NOMO-1 (cell line): ENCODE measurements around the gene CAMK1D.

ENCODE experiments used
- DNase-seq, 2 experiments: peaks; one replicate each; lab custom pipeline; 2025; ENCODE audit not compliant: unreplicated experiment in 2 of 2; lab: John Stamatoyannopoulos, UW

CAMK1D gene

GRCh38 chr10:12615296-12616220 lies 266.2 kb downstream of the CAMK1D start:
- DNase-seq = no peak

GRCh38 chr10:12617191-12618175 lies 268.1 kb downstream of the CAMK1D start:
- no peak for DNase-seq

- DNase-seq = no peak
Measured at GRCh38 chr10:12622016-12622415, 272.7 kb downstream of the CAMK1D start.

DNA sequence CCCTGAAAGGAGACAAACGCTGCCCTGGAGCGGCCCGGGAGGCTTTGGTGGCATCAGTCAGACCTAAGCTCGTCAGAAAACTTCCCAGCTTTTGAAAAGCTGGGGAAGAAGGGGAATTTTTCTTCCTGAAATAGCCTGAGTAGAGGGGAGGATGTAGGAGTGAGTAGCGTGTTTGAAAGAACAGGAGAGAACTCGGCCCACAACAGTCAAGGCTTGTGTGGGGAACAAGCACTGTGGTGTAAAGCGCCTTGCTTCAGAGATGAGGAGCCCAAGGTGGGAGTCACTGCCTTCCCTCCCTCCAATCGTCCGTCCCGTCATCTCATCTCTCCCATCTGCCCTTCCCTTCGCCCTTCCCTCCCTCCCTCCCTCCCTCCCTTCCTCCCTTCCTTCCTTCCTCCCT lies 273.3 kb downstream of the CAMK1D start:
- DNase-seq = no peak

GRCh38 chr10:12625393-12626023 lies 276.2 kb downstream of the CAMK1D start:
- no peak for DNase-seq

- no peak for DNase-seq
Measured at GRCh38 chr10:12628153-12628552, 278.8 kb downstream of the CAMK1D start.

DNA sequence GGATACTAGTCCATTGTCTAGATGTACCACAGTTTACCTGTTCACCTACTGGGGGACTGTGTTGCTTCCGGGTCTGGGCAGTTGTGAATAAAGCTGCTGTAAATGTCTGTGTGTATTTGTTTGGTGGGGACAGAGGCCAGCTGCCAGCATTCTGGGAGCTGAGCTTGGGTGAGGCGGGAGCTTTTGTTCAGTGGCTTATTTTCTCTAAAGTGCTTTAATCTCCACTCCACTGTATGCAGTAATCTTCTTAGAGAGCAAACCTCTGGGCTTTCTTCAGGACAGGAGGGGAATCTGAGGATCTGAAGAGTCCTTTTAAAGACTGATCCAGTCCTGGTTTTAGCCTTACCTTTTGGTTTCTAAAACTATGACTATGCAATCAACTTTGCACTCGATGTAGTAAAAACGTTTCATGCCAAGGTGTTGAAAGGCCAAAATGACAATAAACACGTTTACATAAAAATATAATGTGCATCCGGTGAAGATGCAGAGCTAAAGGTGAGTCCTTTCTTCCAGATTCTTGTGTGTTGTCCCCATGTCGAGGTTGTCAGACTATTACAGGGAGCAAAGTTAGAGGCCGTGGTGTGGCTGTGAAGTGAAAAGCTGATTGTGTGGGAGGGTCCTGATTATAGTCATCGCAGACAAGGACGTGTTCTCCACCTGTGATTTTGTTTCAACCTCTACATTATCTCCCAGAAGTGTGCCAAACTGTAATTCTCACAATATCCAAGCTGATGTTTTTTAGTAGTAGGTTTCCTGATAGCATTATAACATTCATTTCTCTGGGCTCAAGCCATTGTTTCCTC lies 279.8 kb downstream of the CAMK1D start:
- no peak for DNase-seq

DNA sequence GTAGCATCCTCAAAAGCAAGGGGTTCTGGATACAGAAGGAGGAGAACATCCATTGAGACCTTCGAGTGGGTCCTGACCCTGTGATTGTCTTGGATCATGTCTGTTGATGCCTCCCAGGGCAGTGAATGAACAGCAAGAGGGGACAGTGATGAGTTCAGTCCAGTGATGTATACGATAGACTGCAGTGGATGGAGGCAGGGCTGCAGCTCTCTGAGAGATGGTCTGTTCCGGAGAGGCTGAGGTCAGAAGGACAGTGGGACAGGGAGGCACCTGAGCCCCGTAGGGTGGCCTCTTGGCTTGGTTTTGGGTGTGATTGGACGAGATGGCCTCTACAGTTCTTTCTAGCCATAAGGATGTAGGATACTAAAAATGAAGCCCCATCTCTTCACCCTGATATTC lies 280.4 kb downstream of the CAMK1D start:
- no peak for DNase-seq

- no peak for DNase-seq
Measured at GRCh38 chr10:12631216-12631615, 281.9 kb downstream of the CAMK1D start.

- DNase-seq = no peak
Measured at GRCh38 chr10:12631787-12632562, 282.6 kb downstream of the CAMK1D start.

GRCh38 chr10:12633776-12634620 lies 284.7 kb downstream of the CAMK1D start:
- no peak for DNase-seq

DNA sequence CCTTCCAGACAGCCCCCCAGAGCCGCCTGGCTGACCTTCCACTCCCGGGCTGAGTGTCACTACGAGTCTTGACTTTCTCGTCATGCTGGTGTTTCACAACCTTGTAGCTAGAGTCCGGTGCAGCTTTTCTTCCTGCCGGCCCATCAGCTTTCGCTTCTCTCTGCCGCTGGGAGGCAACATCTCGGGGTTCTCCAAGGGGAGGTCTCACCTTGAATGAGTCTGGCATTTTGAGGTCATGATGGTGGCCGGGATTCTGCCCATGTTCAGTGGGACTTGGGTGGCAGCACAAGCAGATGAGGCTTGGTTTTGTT lies 285.2 kb downstream of the CAMK1D start:
- peak in 1 of 2 experiments; percentile 6 for DNase-seq

- DNase-seq = no peak
Measured at GRCh38 chr10:12635127-12635541, 285.8 kb downstream of the CAMK1D start.

DNA sequence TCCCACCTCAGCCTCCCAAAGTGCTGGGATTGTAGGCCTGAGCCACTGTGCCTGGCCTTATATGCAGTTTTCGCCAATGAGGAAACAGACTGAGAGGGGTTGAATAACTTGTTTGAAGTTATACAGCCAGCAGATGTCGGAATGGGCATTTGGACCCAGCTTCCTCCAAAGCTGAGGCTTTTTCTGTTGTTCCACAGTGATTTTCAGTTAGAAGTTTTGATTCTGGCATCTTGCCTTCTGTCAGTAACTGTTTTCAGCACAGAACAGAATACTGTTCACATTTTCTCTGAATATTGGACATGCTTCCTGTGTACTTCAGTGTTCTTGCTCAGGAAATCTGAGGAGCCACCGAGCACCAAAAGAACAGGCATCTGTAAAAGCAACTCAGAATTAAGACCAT lies 287.2 kb downstream of the CAMK1D start:
- no peak for DNase-seq

GRCh38 chr10:12637649-12638048 lies 288.3 kb downstream of the CAMK1D start:
- DNase-seq = no peak

DNA sequence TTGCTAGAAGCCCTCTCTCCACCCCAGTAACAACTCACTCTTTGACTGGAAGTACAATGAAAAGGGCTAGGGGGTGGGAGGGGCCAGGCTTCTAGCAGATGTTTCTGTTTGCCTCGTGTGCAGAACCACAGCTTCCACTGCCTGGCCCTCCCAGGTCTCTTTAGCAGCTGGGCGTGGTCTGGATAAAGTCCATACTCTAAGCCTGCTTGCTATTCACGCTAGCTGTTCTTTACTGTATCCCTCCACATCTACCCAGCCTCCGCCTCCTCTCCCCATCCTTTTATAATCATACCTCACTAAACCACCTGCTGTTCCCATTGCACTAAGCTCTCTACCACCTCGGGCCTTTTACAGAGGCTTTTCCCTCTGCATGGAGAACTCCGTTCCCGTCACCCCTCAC lies 288.8 kb downstream of the CAMK1D start:
- no peak for DNase-seq

DNA sequence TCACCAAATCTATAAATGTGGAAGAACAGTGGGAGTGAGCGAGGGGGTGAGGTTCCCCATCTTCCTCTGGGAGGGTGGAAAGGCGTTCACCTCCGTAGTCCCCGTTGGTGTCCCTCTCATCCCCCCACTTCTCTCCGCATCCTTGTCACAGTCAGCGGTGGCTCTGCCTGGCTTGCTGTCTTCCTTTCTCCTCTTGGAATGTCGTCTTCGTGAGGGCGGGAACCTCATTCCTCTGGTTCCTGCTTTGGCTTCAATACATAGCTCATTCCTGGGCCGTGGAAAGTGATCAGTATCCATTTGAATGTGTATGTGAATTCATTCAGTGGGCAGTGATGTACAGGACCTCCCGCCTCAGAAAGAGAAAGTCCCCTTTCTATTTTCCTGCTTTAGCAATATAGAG lies 289.4 kb downstream of the CAMK1D start:
- no peak for DNase-seq
